NB4 (cell line): ENCODE data around the gene CALHM1.

ENCODE experiments used
- POLR2A ChIP-seq: IDR thresholded peaks from 2 replicates; pipeline ENCODE4 v1.6.1; 2011; ENCODE audit warnings: mild to moderate bottlenecking; ENCODE audit not compliant: insufficient read length; ENCODE audit errors: extremely low read depth
- TF ChIP-seq, protein P1 (sequence below): IDR thresholded peaks from one replicate; pipeline ENCODE4 v1.5.1; 2012; ENCODE audit warnings: low read depth, low read length

DNA sequence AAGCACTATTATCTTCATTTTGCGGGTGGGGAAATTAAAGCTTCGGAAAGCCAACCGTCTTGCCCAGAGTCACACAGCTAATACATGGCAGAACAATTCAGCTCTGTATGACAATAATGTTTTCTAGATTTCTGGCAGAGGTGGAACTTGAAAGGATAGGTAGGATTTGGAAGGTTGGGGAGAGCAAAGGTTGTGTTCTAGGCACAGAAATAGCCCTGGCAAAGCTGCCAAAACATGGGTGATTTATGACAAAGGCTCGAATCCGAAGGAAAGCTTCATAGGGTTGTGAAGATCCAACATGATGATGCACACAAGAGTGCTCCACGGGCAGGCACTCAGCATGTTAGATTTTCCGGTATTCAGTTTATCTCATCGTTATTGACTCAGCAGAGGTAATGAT is 43.1 kb downstream of the CALHM1 start:
- TF ChIP-seq POLR2A: no peak
- TF ChIP-seq, protein P1, sequence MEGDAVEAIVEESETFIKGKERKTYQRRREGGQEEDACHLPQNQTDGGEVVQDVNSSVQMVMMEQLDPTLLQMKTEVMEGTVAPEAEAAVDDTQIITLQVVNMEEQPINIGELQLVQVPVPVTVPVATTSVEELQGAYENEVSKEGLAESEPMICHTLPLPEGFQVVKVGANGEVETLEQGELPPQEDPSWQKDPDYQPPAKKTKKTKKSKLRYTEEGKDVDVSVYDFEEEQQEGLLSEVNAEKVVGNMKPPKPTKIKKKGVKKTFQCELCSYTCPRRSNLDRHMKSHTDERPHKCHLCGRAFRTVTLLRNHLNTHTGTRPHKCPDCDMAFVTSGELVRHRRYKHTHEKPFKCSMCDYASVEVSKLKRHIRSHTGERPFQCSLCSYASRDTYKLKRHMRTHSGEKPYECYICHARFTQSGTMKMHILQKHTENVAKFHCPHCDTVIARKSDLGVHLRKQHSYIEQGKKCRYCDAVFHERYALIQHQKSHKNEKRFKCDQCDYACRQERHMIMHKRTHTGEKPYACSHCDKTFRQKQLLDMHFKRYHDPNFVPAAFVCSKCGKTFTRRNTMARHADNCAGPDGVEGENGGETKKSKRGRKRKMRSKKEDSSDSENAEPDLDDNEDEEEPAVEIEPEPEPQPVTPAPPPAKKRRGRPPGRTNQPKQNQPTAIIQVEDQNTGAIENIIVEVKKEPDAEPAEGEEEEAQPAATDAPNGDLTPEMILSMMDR: no peak
